Panc1 (cell line): ENCODE results near the gene WIPF1. TPM values are rescaled to one million over a fixed set of nuclear protein-coding genes. Genes with fewer than 3 reads are reported as not detected.

Experiments used
- ATAC-seq: fragments of 200-7000 bp; cut with Tn5 transposase; 2 replicates; pipeline ENCODE4 v1.9.1; 2020; ENCODE audit warnings: mild to moderate bottlenecking, moderate library complexity
- BruUV-seq: library from RNA; stranded (reverse); fragments of 400-500 nt; replicated peaks from 2 replicates; lab custom pipeline; 2021; lab: Mats Ljungman, UMichigan
- CTCF ChIA-PET: fragments of 300-600 bp; sonication (Branson Sonifier 250); formaldehyde crosslinking; loops from one replicate; lab custom pipeline; 2022; ENCODE audit warnings: antibody characterized with exemption; lab: Charles Lee
- POLR2A ChIA-PET: fragments of 300-600 bp; sonication (Branson Sonifier 250); formaldehyde crosslinking; loops from one replicate; lab custom pipeline; 2022; ENCODE audit warnings: antibody characterized with exemption; lab: Charles Lee
- DNase-seq: peaks from one replicate; pipeline ENCODE4 v3.0.0-alpha.2; 2010; ENCODE audit warnings: low read depth, low spot score
- H3K27ac ChIP-seq: 2 replicates; pipeline ENCODE4 v1.5.1; 2011; ENCODE audit warnings: mild to moderate bottlenecking, low read length, inconsistent platforms
- H3K27me3 ChIP-seq: fragments of 200-500 bp; sonication (Bioruptor generic); 2 replicates; pipeline ENCODE4 v1.6.0; 2014; ENCODE audit warnings: low read length, inconsistent platforms; ENCODE audit not compliant: control insufficient read depth, insufficient read depth
- H3K36me3 ChIP-seq: fragments of 200-500 bp; sonication (Bioruptor generic); 2 replicates; pipeline ENCODE4 v1.5.1; 2014; ENCODE audit warnings: inconsistent platforms, mild to moderate bottlenecking, low read length, moderate library complexity; ENCODE audit not compliant: control insufficient read depth, insufficient read depth
- H3K4me1 ChIP-seq: 2 replicates; pipeline ENCODE4 v1.5.1; 2011; ENCODE audit warnings: inconsistent platforms, mild to moderate bottlenecking, low read length, moderate library complexity; ENCODE audit not compliant: control insufficient read depth, insufficient read depth
- H3K4me3 ChIP-seq, 2 experiments: 2 replicates each; pipeline ENCODE4 v1.5.1; 2011 to 2012; ENCODE audit warnings: low read depth in 2 of 2, low read length in 2 of 2, mild to moderate bottlenecking in 2 of 2, inconsistent platforms in 1 of 2, moderate library complexity in 1 of 2
- H3K9me3 ChIP-seq: fragments of 200-500 bp; sonication (Bioruptor generic); 2 replicates; pipeline ENCODE4 v1.5.1; 2014; ENCODE audit warnings: low read depth, mild to moderate bottlenecking, inconsistent platforms, low read length, moderate library complexity; ENCODE audit not compliant: control insufficient read depth, insufficient read depth
- POLR2AphosphoS5 ChIP-seq: IDR thresholded peaks from 2 replicates; pipeline ENCODE4 v1.6.1; 2012; ENCODE audit warnings: mild to moderate bottlenecking, low read depth, low read length, moderate library complexity
- SIN3A ChIP-seq: IDR thresholded peaks from 2 replicates; pipeline ENCODE4 v1.6.1; 2012; ENCODE audit warnings: low read depth, mild to moderate bottlenecking, low read length, moderate library complexity, borderline replicate concordance; ENCODE audit not compliant: insufficient read depth
- TCF7L2 ChIP-seq: IDR thresholded peaks from 2 replicates; pipeline ENCODE4 v1.6.1; 2011; ENCODE audit warnings: mild to moderate bottlenecking, low read depth, low read length, inconsistent platforms
- in situ Hi-C: cut with HindIII; loops from 2 replicates; pipeline ENCODE4 v1.10.0; 2016; ENCODE audit warnings: low sequenced_read_pairs, low pct_unique_long_range_greater_than_20kb
- intact Hi-C: fragments of 100-400 bp; cut with micrococcal nuclease; formaldehyde crosslinking; loops from one replicate; pipeline ENCODE4 v1.10.0; 2022; ENCODE audit not compliant: unreplicated experiment
- total RNA-seq: library from RNA; stranded (reverse); gene quantifications from one replicate; pipeline ENCODE4 v1.2.1, GENCODE V29; 2021; ENCODE audit not compliant: unreplicated experiment
- TF ChIP-seq, protein P1 (sequence below): fragments of 450-650 bp; IDR thresholded peaks from 2 replicates; pipeline ENCODE4 v1.5.1; 2017; ENCODE audit warnings: mild to moderate bottlenecking
- TF ChIP-seq, protein P2 (sequence below), 2 experiments: IDR thresholded peaks; 2 replicates each; pipeline ENCODE4 v1.6.1; 2011 to 2012; ENCODE audit warnings: low read depth in 2 of 2, control low read depth in 1 of 2, low read length in 1 of 2, mild to moderate bottlenecking in 1 of 2, moderate library complexity in 1 of 2; ENCODE audit not compliant: insufficient read depth in 1 of 2

The WIPF1 gene
- total RNA-seq, 1 experiment from 2014 or later = 8.3 TPM

DNA sequence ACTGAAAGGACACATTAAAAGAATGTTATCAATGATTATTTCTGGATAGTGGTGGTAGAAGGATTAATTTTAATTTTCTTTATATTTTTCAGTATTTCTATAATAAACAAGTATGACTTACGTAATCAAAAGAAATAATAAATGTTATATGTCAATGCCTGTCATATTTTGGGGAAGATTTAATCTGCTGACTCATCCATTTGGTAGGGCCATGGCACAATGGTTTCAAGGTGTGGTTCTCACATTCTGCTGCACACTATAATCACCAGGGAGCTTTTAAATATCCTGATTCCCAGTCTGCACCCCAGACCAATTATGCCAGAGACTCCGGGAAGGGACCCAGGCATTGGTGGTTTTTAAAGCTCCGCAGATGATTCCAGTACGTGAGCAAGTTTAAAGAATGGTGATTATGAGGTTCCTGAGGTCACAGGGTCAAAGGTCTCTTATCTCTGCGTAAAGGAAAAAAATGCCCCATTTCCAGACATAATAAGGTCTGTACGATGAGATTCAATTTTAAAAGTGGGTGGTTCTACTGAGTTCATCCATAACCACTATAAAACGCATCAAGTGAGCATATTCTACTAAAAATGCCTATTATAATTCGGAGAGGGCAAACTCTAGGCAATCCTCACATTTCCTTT is 27.2 kb downstream of the WIPF1 start:
- Histone ChIP-seq H3K27me3 (no peaks in the 10 kb centered on the region), H3K9me3 (no peaks in the 10 kb centered on the region), H3K27ac (no peak overlapping the region), H3K4me1 (no peaks in the 10 kb centered on the region), H3K4me3 (no peak overlapping the region), H3K36me3 (no peaks in the 10 kb centered on the region)
- ChIA-PET POLR2A (no interaction called here), CTCF (no interaction called here)
- BruUV-seq = no TSS peak
- TF ChIP-seq SIN3A (no peak), POLR2AphosphoS5 (no peak), TCF7L2 (no peak)
- TF ChIP-seq, protein P1, sequence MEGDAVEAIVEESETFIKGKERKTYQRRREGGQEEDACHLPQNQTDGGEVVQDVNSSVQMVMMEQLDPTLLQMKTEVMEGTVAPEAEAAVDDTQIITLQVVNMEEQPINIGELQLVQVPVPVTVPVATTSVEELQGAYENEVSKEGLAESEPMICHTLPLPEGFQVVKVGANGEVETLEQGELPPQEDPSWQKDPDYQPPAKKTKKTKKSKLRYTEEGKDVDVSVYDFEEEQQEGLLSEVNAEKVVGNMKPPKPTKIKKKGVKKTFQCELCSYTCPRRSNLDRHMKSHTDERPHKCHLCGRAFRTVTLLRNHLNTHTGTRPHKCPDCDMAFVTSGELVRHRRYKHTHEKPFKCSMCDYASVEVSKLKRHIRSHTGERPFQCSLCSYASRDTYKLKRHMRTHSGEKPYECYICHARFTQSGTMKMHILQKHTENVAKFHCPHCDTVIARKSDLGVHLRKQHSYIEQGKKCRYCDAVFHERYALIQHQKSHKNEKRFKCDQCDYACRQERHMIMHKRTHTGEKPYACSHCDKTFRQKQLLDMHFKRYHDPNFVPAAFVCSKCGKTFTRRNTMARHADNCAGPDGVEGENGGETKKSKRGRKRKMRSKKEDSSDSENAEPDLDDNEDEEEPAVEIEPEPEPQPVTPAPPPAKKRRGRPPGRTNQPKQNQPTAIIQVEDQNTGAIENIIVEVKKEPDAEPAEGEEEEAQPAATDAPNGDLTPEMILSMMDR = no peak
- TF ChIP-seq, protein P2, sequence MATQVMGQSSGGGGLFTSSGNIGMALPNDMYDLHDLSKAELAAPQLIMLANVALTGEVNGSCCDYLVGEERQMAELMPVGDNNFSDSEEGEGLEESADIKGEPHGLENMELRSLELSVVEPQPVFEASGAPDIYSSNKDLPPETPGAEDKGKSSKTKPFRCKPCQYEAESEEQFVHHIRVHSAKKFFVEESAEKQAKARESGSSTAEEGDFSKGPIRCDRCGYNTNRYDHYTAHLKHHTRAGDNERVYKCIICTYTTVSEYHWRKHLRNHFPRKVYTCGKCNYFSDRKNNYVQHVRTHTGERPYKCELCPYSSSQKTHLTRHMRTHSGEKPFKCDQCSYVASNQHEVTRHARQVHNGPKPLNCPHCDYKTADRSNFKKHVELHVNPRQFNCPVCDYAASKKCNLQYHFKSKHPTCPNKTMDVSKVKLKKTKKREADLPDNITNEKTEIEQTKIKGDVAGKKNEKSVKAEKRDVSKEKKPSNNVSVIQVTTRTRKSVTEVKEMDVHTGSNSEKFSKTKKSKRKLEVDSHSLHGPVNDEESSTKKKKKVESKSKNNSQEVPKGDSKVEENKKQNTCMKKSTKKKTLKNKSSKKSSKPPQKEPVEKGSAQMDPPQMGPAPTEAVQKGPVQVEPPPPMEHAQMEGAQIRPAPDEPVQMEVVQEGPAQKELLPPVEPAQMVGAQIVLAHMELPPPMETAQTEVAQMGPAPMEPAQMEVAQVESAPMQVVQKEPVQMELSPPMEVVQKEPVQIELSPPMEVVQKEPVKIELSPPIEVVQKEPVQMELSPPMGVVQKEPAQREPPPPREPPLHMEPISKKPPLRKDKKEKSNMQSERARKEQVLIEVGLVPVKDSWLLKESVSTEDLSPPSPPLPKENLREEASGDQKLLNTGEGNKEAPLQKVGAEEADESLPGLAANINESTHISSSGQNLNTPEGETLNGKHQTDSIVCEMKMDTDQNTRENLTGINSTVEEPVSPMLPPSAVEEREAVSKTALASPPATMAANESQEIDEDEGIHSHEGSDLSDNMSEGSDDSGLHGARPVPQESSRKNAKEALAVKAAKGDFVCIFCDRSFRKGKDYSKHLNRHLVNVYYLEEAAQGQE (IDR thresholded peaks at IDR 0.05; ENCODE audit: insufficient read depth in 1 of 2, low read depth in 2 of 2, low read length in 1 of 2) = no peak
- DNase-seq = no peak
- in situ Hi-C loops = no loop called here
- intact Hi-C loops = loop anchor here (10.0 kb wide), 1 partner anchor 114 kb away; no protein-coding TSS in a partner anchor
- ATAC-seq = no peak

DNA sequence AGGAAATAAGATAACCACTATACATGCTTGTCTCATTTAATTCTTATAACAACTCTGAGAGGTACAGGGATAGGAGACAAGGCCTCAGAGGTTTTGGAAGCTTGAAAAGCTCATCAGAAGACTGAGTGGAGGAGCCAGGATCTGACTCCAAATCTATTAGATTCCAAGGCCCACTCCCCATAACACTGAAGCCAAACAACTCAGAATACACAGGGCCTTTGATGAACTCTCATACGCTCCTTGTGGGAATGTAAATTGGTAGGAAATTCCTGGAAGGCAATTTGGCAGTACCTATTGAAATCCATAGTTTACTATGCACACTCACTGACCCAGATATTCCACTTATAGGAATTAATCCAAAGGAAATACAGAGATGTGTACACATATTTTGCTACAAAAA is 27.9 kb downstream of the WIPF1 start:
- no peak overlapping the region for H3K4me3 ChIP-seq
- DNase-seq = no peak
- CTCF ChIA-PET = no interaction called here
- ATAC-seq = no peak
- H3K36me3 ChIP-seq = no peaks in the 10 kb centered on the region
- no peaks in the 10 kb centered on the region for H3K9me3 ChIP-seq
- no peaks in the 10 kb centered on the region for H3K4me1 ChIP-seq
- no TSS peak for BruUV-seq
- POLR2A ChIA-PET = no interaction called here
- intact Hi-C loops (loop anchor here (10.0 kb wide), 1 partner anchor 115 kb away; no protein-coding TSS in a partner anchor), in situ Hi-C loops (no loop called here)
- no peak for TF ChIP-seq POLR2AphosphoS5
- no peak for TF ChIP-seq SIN3A
- no peak for TF ChIP-seq TCF7L2
- TF ChIP-seq, protein P1 = no peak
- TF ChIP-seq, protein P2 (IDR thresholded peaks at IDR 0.05; ENCODE audit: insufficient read depth in 1 of 2, low read depth in 2 of 2, low read length in 1 of 2) = no peak
- no peak overlapping the region for H3K27ac ChIP-seq
- no peaks in the 10 kb centered on the region for H3K27me3 ChIP-seq
